ENCODE measurements around the gene FOXN3. TPM values are rescaled to one million over a fixed set of nuclear protein-coding genes. Genes with fewer than 3 reads are reported as not detected.

Gene FOXN3
- total and polyA plus RNA-seq, 10 of the 15 experiments (the other 5 are each of a cell fraction or from before 2014, with no cell fraction given), result 4.5 to 68.9 (median 29.7) TPM

DNA sequence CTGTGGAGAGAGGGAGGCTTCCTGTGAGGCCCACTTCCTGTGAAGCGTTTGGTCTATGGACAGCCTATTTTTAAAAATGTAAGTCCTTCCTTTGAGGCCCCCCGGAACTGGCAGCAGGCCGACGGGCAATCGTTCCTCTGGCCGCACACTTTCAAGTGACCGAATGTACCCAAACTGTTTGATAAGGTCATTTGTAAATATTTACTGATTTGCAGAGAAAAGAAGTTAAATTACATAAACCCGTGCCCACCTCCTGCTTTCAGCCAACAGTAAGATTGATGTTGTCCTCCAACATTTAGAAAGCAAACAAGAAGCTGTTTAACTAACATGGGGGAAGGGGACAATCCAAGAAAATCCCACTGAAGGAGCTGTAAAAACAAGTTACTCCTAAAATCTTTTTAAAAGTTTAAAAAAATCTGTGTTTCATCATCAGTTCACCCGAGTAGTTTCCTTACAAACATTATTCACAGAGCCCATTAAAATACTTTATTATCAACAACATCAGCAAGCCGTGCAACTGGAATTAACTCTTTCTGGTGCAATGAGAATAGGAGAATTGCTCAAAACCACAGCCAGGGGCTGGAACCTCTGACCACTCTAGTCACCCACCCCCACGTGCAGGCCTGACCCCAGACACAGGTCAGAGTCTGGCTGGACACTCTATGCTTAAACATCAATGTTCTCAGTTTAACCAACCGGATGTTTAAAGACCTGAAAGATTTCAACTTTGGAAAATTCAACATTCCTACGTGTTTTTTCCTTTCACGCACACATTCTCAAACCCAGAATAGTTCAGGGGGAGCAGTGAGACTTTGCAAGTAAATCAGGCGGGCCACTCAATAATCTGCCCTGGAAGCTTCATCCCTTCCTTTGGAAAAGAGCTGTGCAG lies 65.3 kb downstream of the FOXN3 start (continued):
- TF ChIP-seq, protein P1, sequence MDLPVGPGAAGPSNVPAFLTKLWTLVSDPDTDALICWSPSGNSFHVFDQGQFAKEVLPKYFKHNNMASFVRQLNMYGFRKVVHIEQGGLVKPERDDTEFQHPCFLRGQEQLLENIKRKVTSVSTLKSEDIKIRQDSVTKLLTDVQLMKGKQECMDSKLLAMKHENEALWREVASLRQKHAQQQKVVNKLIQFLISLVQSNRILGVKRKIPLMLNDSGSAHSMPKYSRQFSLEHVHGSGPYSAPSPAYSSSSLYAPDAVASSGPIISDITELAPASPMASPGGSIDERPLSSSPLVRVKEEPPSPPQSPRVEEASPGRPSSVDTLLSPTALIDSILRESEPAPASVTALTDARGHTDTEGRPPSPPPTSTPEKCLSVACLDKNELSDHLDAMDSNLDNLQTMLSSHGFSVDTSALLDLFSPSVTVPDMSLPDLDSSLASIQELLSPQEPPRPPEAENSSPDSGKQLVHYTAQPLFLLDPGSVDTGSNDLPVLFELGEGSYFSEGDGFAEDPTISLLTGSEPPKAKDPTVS (IDR thresholded peaks at IDR 0.05; ENCODE audit: low read depth, low read length), result no peak
- no peak for TF ChIP-seq SPI1 (IDR thresholded peaks at IDR 0.05; ENCODE audit: borderline replicate concordance, insufficient read depth, low read depth, low read length)
- TF ChIP-seq FOS (IDR thresholded peaks at IDR 0.05; ENCODE audit: borderline replicate concordance, extremely low read depth, insufficient read length), result no peak
- no peak for TF ChIP-seq MYB (IDR thresholded peaks at IDR 0.05; ENCODE audit: borderline replicate concordance, low read depth, low read length)
- TF ChIP-seq, protein P2, sequence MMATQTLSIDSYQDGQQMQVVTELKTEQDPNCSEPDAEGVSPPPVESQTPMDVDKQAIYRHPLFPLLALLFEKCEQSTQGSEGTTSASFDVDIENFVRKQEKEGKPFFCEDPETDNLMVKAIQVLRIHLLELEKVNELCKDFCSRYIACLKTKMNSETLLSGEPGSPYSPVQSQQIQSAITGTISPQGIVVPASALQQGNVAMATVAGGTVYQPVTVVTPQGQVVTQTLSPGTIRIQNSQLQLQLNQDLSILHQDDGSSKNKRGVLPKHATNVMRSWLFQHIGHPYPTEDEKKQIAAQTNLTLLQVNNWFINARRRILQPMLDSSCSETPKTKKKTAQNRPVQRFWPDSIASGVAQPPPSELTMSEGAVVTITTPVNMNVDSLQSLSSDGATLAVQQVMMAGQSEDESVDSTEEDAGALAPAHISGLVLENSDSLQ (IDR thresholded peaks at IDR 0.05), result peak; percentile 17; the same call in 1 of the 2 replicates
- TF ChIP-seq NFXL1 (IDR thresholded peaks at IDR 0.05; ENCODE audit: borderline replicate concordance), result no peak
- TF ChIP-seq RAD51 (IDR thresholded peaks at IDR 0.05), result no peak
- TF ChIP-seq, protein P3, sequence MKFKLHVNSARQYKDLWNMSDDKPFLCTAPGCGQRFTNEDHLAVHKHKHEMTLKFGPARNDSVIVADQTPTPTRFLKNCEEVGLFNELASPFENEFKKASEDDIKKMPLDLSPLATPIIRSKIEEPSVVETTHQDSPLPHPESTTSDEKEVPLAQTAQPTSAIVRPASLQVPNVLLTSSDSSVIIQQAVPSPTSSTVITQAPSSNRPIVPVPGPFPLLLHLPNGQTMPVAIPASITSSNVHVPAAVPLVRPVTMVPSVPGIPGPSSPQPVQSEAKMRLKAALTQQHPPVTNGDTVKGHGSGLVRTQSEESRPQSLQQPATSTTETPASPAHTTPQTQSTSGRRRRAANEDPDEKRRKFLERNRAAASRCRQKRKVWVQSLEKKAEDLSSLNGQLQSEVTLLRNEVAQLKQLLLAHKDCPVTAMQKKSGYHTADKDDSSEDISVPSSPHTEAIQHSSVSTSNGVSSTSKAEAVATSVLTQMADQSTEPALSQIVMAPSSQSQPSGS (IDR thresholded peaks at IDR 0.05; ENCODE audit: low read length), result peak; percentile 71; the same call in 1 of the 2 replicates
- TF ChIP-seq, protein P4, sequence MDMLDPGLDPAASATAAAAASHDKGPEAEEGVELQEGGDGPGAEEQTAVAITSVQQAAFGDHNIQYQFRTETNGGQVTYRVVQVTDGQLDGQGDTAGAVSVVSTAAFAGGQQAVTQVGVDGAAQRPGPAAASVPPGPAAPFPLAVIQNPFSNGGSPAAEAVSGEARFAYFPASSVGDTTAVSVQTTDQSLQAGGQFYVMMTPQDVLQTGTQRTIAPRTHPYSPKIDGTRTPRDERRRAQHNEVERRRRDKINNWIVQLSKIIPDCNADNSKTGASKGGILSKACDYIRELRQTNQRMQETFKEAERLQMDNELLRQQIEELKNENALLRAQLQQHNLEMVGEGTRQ (IDR thresholded peaks at IDR 0.05; ENCODE audit: borderline replicate concordance, low read depth, low read length), result no peak
- TF ChIP-seq PML (IDR thresholded peaks at IDR 0.05; ENCODE audit: low read length), result peak; percentile 63; the same call in 1 of the 2 replicates
- TF ChIP-seq, protein P5, sequence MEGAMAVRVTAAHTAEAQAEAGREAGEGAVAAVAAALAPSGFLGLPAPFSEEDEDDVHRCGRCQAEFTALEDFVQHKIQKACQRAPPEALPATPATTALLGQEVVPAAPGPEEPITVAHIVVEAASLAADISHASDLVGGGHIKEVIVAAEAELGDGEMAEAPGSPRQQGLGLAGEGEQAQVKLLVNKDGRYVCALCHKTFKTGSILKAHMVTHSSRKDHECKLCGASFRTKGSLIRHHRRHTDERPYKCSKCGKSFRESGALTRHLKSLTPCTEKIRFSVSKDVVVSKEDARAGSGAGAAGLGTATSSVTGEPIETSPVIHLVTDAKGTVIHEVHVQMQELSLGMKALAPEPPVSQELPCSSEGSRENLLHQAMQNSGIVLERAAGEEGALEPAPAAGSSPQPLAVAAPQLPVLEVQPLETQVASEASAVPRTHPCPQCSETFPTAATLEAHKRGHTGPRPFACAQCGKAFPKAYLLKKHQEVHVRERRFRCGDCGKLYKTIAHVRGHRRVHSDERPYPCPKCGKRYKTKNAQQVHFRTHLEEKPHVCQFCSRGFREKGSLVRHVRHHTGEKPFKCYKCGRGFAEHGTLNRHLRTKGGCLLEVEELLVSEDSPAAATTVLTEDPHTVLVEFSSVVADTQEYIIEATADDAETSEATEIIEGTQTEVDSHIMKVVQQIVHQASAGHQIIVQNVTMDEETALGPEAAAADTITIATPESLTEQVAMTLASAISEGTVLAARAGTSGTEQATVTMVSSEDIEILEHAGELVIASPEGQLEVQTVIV (IDR thresholded peaks at IDR 0.05; ENCODE audit: borderline replicate concordance, partially characterized antibody), result no peak
- TF ChIP-seq PAX8 (IDR thresholded peaks at IDR 0.05), result no peak
- no peak for TF ChIP-seq CHD1 (IDR thresholded peaks at IDR 0.05; ENCODE audit: low read depth, low read length)
- TF ChIP-seq, protein P6, sequence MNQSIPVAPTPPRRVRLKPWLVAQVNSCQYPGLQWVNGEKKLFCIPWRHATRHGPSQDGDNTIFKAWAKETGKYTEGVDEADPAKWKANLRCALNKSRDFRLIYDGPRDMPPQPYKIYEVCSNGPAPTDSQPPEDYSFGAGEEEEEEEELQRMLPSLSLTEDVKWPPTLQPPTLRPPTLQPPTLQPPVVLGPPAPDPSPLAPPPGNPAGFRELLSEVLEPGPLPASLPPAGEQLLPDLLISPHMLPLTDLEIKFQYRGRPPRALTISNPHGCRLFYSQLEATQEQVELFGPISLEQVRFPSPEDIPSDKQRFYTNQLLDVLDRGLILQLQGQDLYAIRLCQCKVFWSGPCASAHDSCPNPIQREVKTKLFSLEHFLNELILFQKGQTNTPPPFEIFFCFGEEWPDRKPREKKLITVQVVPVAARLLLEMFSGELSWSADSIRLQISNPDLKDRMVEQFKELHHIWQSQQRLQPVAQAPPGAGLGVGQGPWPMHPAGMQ (IDR thresholded peaks at IDR 0.05; ENCODE audit: borderline replicate concordance), result no peak
- no peak for TF ChIP-seq BRCA1 (IDR thresholded peaks at IDR 0.05; ENCODE audit: low read depth, low read length)
- TF ChIP-seq, protein P7, sequence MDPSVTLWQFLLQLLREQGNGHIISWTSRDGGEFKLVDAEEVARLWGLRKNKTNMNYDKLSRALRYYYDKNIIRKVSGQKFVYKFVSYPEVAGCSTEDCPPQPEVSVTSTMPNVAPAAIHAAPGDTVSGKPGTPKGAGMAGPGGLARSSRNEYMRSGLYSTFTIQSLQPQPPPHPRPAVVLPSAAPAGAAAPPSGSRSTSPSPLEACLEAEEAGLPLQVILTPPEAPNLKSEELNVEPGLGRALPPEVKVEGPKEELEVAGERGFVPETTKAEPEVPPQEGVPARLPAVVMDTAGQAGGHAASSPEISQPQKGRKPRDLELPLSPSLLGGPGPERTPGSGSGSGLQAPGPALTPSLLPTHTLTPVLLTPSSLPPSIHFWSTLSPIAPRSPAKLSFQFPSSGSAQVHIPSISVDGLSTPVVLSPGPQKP (IDR thresholded peaks at IDR 0.05; ENCODE audit: low read depth, low read length), result 0 out of 2 replicates have a peak, but pooled peaks have one; percentile 57
